Gastroesophageal sphincter (tissue), 3 donors: ENCODE measurements around the gene CSNK1G2.

Experiments
- POLR2A ChIP-seq, 2 donors: fragments of 450-650 bp; IDR thresholded peaks; one replicate each; pipeline ENCODE4 v1.6.1; 2017; ENCODE audit warnings: antibody characterized with exemption in 2 of 2, mild to moderate bottlenecking in 2 of 2, moderate library complexity in 1 of 2
- TF ChIP-seq, protein P1 (sequence below), 4 experiments: fragments of 200-600 bp in 2 of 4; fragments of 450-650 bp in 2 of 4; sonication (generic) in 1 of 4; IDR thresholded peaks; one replicate each; pipeline ENCODE4 v1.5.1; 2017 to 2019; ENCODE audit warnings: antibody characterized with exemption in 4 of 4, mild to moderate bottlenecking in 2 of 4, moderate library complexity in 2 of 4

DNA sequence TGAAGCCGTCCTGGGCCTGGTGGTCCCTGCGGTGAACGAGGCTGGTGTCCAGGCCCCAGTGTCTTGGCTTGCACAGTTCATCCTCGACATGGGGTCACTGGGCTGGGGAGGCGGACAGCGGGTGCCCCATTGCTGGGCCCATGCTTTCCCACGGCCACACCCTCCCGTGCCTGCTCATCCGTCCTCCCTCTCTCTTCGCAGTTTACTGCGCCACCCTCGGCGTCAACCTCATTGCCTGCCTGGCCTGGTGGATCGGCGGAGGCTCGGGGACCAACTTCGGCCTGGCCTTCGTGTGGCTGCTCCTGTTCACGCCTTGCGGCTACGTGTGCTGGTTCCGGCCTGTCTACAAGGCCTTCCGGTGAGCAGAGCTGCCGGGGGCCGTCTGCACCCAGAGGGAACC is 23.0 kb upstream of the CSNK1G2 start:
- TF ChIP-seq, protein P1, sequence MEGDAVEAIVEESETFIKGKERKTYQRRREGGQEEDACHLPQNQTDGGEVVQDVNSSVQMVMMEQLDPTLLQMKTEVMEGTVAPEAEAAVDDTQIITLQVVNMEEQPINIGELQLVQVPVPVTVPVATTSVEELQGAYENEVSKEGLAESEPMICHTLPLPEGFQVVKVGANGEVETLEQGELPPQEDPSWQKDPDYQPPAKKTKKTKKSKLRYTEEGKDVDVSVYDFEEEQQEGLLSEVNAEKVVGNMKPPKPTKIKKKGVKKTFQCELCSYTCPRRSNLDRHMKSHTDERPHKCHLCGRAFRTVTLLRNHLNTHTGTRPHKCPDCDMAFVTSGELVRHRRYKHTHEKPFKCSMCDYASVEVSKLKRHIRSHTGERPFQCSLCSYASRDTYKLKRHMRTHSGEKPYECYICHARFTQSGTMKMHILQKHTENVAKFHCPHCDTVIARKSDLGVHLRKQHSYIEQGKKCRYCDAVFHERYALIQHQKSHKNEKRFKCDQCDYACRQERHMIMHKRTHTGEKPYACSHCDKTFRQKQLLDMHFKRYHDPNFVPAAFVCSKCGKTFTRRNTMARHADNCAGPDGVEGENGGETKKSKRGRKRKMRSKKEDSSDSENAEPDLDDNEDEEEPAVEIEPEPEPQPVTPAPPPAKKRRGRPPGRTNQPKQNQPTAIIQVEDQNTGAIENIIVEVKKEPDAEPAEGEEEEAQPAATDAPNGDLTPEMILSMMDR (IDR thresholded peaks at IDR 0.05), result no peak
- no peak for TF ChIP-seq POLR2A (IDR thresholded peaks at IDR 0.05)
